Activated B cell treated with CpG ODN at 0.5 μM for 24 hours (primary cell): ENCODE results near the gene GNG11. TPM values are rescaled to one million over a fixed set of nuclear protein-coding genes. Genes with fewer than 3 reads are reported as not detected.
"Not testable (repeated sequence)": the region's sequence is repeated elsewhere in the genome, so short reads cannot be mapped to it uniquely, and the experiment has no call there.

ENCODE experiments used
- ATAC-seq: fragments of 200-7000 bp; cut with Tn5 transposase; one replicate; pipeline ENCODE4 v1.10.0; 2021; ENCODE audit warnings: low read depth, mild to moderate bottlenecking, moderate library complexity
- CTCF ChIA-PET: fragments of 350-600 bp; sonication (Branson Sonifier 250); formaldehyde crosslinking; loops from one replicate; lab custom pipeline; 2021; ENCODE audit warnings: antibody characterized with exemption; lab: Charles Lee
- POLR2A ChIA-PET: fragments of 350-600 bp; sonication (Branson Sonifier 250); formaldehyde crosslinking; loops from one replicate; lab custom pipeline; 2021; ENCODE audit warnings: antibody characterized with exemption; lab: Charles Lee
- DNase-seq: peaks from one replicate; pipeline ENCODE4 v3.0.0; 2022
- H3K27ac Mint-ChIP-seq: one replicate; pipeline ENCODE4 v1.8.0; 2020; ENCODE audit warnings: mixed read lengths
- H3K27me3 Mint-ChIP-seq: one replicate; pipeline ENCODE4 v1.8.0; 2021; ENCODE audit warnings: mixed read lengths
- H3K36me3 Mint-ChIP-seq: one replicate; pipeline ENCODE4 v1.8.0; 2021; ENCODE audit warnings: low read depth, mixed read lengths
- H3K4me1 Mint-ChIP-seq: one replicate; pipeline ENCODE4 v1.8.0; 2021; ENCODE audit warnings: mixed read lengths
- H3K4me3 Mint-ChIP-seq: one replicate; pipeline ENCODE4 v1.8.0; 2020; ENCODE audit warnings: mild to moderate bottlenecking, mixed read lengths
- H3K9me3 Mint-ChIP-seq: one replicate; pipeline ENCODE4 v1.8.0; 2020; ENCODE audit warnings: mixed read lengths
- CTCF ChIP-seq: fragments of 200-600 bp; IDR thresholded peaks from one replicate; pipeline ENCODE4 v1.8.0; 2022; ENCODE audit warnings: antibody characterized with exemption, mild to moderate bottlenecking
- intact Hi-C: fragments of 100-400 bp; cut with micrococcal nuclease; formaldehyde crosslinking; loops from one replicate; pipeline ENCODE4 v1.15.1; 2024
- total RNA-seq: library from RNA; stranded (reverse); gene quantifications from 2 replicates; pipeline ENCODE4 v1.2.3, GENCODE V29; 2022

Gene GNG11
- total RNA-seq, 1 donor from 2014 or later: 2.6 TPM

GRCh38 chr7:93902777-93903423 is 18.6 kb upstream of the GNG11 start:
- Mint-ChIP-seq H3K4me1 (no peaks in the 10 kb centered on the region), H3K27ac (no peak overlapping the region), H3K9me3 (no peaks in the 10 kb centered on the region), H3K36me3 (no peaks in the 10 kb centered on the region), H3K27me3 (peaks cover 17% of the 10 kb centered on the region), H3K4me3 (no peak overlapping the region)
- DNase-seq: no peak
- no peak for ATAC-seq
- POLR2A ChIA-PET: no interaction called here
- CTCF ChIA-PET: interaction anchor here (0.6 to 7.1 kb wide), 16 partner anchors 19 to 534 kb away, joined by 3 to 117 read pairs (median 4); partner anchors contain the start of genes COL1A2 and GNG11
- TF ChIP-seq CTCF: peak; percentile 74
- intact Hi-C loops: loop anchor here (1.0 to 5.0 kb wide), 7 partner anchors 102 to 656 kb away; partner anchors contain the start of gene BET1

- H3K4me1 Mint-ChIP-seq: no peaks in the 10 kb centered on the region
- H3K27ac Mint-ChIP-seq: no peak within 1 kb of the TSS
- intact Hi-C loops: no loop called here
- H3K4me3 Mint-ChIP-seq: no peak within 1 kb of the TSS
- POLR2A ChIA-PET: no interaction called here
- CTCF ChIA-PET: interaction anchor here (0.8 to 1.5 kb wide), 3 partner anchors 181 to 489 kb away, joined by 3 to 5 read pairs (median 3); no protein-coding TSS in a partner anchor
- no peaks in the 10 kb centered on the region for H3K9me3 Mint-ChIP-seq
- DNase-seq (no peak), ATAC-seq (no peak)
- no peaks in the 10 kb centered on the region for H3K36me3 Mint-ChIP-seq
- no peak for TF ChIP-seq CTCF
- H3K27me3 Mint-ChIP-seq: peaks cover 2% of the 10 kb centered on the region
These were observed 15.3 kb upstream of the GNG11 start, which contains the start of gene GNGT1 for GRCh38 chr7:93906267-93906666. Gene GNGT1, plus strand, starts transcription at chr7:93906567. Its CDS starts 180 bp downstream, at chr7:93906747.

- H3K9me3 Mint-ChIP-seq: no peaks in the 10 kb centered on the region
- no peaks in the 10 kb centered on the region for H3K27me3 Mint-ChIP-seq
- ChIA-PET POLR2A (interaction anchor here (0.6 kb wide), 1 partner anchor 1541 kb away, joined by 9 read pairs; no protein-coding TSS in a partner anchor), CTCF (interaction anchor here (1.0 kb wide), 1 partner anchor 177 kb away, joined by 4 read pairs; no protein-coding TSS in a partner anchor)
- no peaks in the 10 kb centered on the region for H3K4me1 Mint-ChIP-seq
- intact Hi-C loops: no loop called here
- H3K36me3 Mint-ChIP-seq: no peaks in the 10 kb centered on the region
- DNase-seq (no peak), ATAC-seq (no peak)
- no peak overlapping the region for H3K4me3 Mint-ChIP-seq
- no peak for TF ChIP-seq CTCF
- no peak overlapping the region for H3K27ac Mint-ChIP-seq
These were observed 11.2 kb upstream of the GNG11 start for GRCh38 chr7:93910076-93910994.

GRCh38 chr7:93911242-93911641 is 10.3 kb upstream of the GNG11 start:
- ATAC-seq, intact Hi-C loops, POLR2A ChIA-PET, H3K36me3 Mint-ChIP-seq, H3K4me1 Mint-ChIP-seq, DNase-seq, CTCF ChIA-PET, H3K4me3 Mint-ChIP-seq, H3K27ac Mint-ChIP-seq, H3K27me3 Mint-ChIP-seq, H3K9me3 Mint-ChIP-seq: not testable (repeated sequence)

GRCh38 chr7:93911661-93912060 is 9.9 kb upstream of the GNG11 start:
- H3K36me3 Mint-ChIP-seq, POLR2A ChIA-PET, intact Hi-C loops, H3K4me1 Mint-ChIP-seq, H3K27me3 Mint-ChIP-seq, H3K27ac Mint-ChIP-seq, H3K4me3 Mint-ChIP-seq, H3K9me3 Mint-ChIP-seq, ATAC-seq, DNase-seq, CTCF ChIA-PET: not testable (repeated sequence)

GRCh38 chr7:93913197-93913596 is 8.3 kb upstream of the GNG11 start:
- no peak overlapping the region for H3K27ac Mint-ChIP-seq
- POLR2A ChIA-PET: no interaction called here
- intact Hi-C loops: no loop called here
- no peaks in the 10 kb centered on the region for H3K4me1 Mint-ChIP-seq
- DNase-seq (no peak), ATAC-seq (no peak)
- H3K9me3 Mint-ChIP-seq: no peaks in the 10 kb centered on the region
- H3K27me3 Mint-ChIP-seq: peaks cover 8% of the 10 kb centered on the region
- H3K36me3 Mint-ChIP-seq: no peaks in the 10 kb centered on the region
- no peak overlapping the region for H3K4me3 Mint-ChIP-seq
- no peak for TF ChIP-seq CTCF
- CTCF ChIA-PET: no interaction called here
